Measurements from ENCODE around the gene TRPM3.

DNA sequence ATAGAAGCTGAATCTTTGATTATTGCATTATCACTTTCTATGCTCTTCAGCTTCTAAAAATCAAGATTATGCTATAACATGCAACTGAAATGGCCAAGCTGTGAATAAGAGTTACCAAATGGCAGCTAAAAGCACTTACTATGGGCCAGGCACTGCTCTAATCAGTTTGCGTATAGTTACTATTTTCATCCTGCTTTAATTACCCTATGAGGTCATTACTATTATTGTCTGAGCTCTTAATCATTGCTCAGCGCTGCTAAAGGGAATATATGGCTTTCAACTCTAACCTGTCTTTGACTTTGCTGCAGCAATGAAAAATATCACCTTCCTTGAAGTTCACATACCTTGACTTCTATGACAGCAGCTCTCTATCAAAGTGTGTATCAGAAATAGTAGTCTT, 210.8 kb downstream of the TRPM3 start:
- no peak for TF ChIP-seq CTCF (IDR thresholded peaks at IDR 0.05)
- TF ChIP-seq POLR2A (IDR thresholded peaks at IDR 0.05), result no peak

Measured in esophagus squamous epithelium (tissue), 4 donors.